SU-DHL-6 (cell line): Measurements from ENCODE around the gene BCO1.

Experiments used
- H2AFZ ChIP-seq: fragments of 200-600 bp; sonication (generic); 2 replicates; pipeline ENCODE4 v1.6.1; 2014; ENCODE audit warnings: low read depth, mild to moderate bottlenecking, moderate library complexity, mixed read lengths, antibody characterized with exemption, low read length; ENCODE audit not compliant: severe bottlenecking
- H3F3A ChIP-seq: fragments of 200-600 bp; shearing (Covaris generic); 2 replicates; pipeline ENCODE4 v1.6.0; 2016; ENCODE audit warnings: antibody characterized with exemption, mild to moderate bottlenecking; ENCODE audit not compliant: insufficient read depth
- H3K27ac ChIP-seq: fragments of 200-600 bp; sonication (generic); 2 replicates; pipeline ENCODE4 v1.5.1; 2016; ENCODE audit warnings: low read depth, mild to moderate bottlenecking, low read length, moderate library complexity, mixed read lengths
- H3K27me3 ChIP-seq: fragments of 200-600 bp; sonication (generic), shearing (Covaris generic); 2 replicates; pipeline ENCODE4 v1.6.0; 2014; ENCODE audit warnings: mild to moderate bottlenecking, low read length
- H3K36me3 ChIP-seq: fragments of 200-600 bp; sonication (generic); 2 replicates; pipeline ENCODE4 v1.6.1; 2014; ENCODE audit warnings: mild to moderate bottlenecking, low read length, mixed read lengths
- H3K4me2 ChIP-seq: fragments of 300-600, 200-600 bp; shearing (Covaris generic), sonication (generic); 2 replicates; pipeline ENCODE4 v1.6.0; 2014; ENCODE audit warnings: low read length, low read depth, mild to moderate bottlenecking; ENCODE audit not compliant: poor library complexity, severe bottlenecking
- H3K4me3 ChIP-seq: fragments of 200-600 bp; sonication (generic); 2 replicates; pipeline ENCODE4 v1.5.1; 2014; ENCODE audit warnings: antibody characterized with exemption, low read length, mild to moderate bottlenecking, mixed read lengths; ENCODE audit not compliant: insufficient read depth, poor library complexity, severe bottlenecking
- H3K79me2 ChIP-seq: fragments of 200-600 bp; sonication (generic); 2 replicates; pipeline ENCODE4 v1.6.1; 2014; ENCODE audit warnings: mild to moderate bottlenecking, low read length, moderate library complexity; ENCODE audit not compliant: insufficient read depth
- H3K9ac ChIP-seq: fragments of 200-600 bp; sonication (generic); 2 replicates; pipeline ENCODE4 v1.7.0; 2014; ENCODE audit warnings: mild to moderate bottlenecking, low read length
- H3K9me2 ChIP-seq: fragments of 200-600 bp; sonication (generic); replicated peaks from 2 replicates; pipeline ENCODE4 v1.6.1; 2014; ENCODE audit warnings: low read length; ENCODE audit not compliant: insufficient read depth
- H3K9me3 ChIP-seq: fragments of 200-600 bp; sonication (generic); 2 replicates; pipeline ENCODE4 v1.6.1; 2014; ENCODE audit warnings: low read length, mixed read lengths; ENCODE audit not compliant: insufficient read depth
- H4K20me1 ChIP-seq: fragments of 200-600 bp; sonication (generic); 2 replicates; pipeline ENCODE4 v1.6.1; 2014; ENCODE audit warnings: low read depth, mild to moderate bottlenecking, antibody characterized with exemption, low read length, moderate library complexity, mixed read lengths
- CTCF ChIP-seq: fragments of 200-600 bp; sonication (generic); IDR thresholded peaks from one replicate; pipeline ENCODE4 v1.5.1; 2017; ENCODE audit warnings: antibody characterized with exemption, mild to moderate bottlenecking, low read length, moderate library complexity; ENCODE audit not compliant: insufficient read depth, poor library complexity, severe bottlenecking
- EZH2phosphoT487 ChIP-seq: fragments of 200-600 bp; sonication (generic), shearing (Covaris generic); conservative IDR thresholded peaks from 2 replicates; pipeline ENCODE4 v1.6.1; 2018; ENCODE audit warnings: mild to moderate bottlenecking, antibody characterized with exemption, low read length, moderate library complexity, mixed read lengths

BCO1 gene

GRCh38 chr16:81315271-81316175, 77.0 kb downstream of the BCO1 start:
- peak overlapping the region; percentile 55 for H3K4me2 ChIP-seq
- H3K27ac ChIP-seq = no peak overlapping the region
- H4K20me1 ChIP-seq = peaks cover 19% of the 10 kb centered on the region

GRCh38 chr16:81316176-81316496, 77.6 kb downstream of the BCO1 start:
- H3K9ac ChIP-seq = peak overlapping the region; percentile 67
- H3K4me3 ChIP-seq = peak overlapping the region; percentile 72
- no peaks in the 10 kb centered on the region for H3K36me3 ChIP-seq
- H3K79me2 ChIP-seq = 0 out of 2 replicates have a peak, but pooled peaks cover 11% of the 10 kb centered on the region
- no peaks in the 10 kb centered on the region for H3F3A ChIP-seq
- no peaks in the 10 kb centered on the region for H3K9me2 ChIP-seq
- H3K27ac ChIP-seq = no peak overlapping the region
- H3K9me3 ChIP-seq = no peaks in the 10 kb centered on the region
- peak overlapping the region; percentile 55 for H3K4me2 ChIP-seq
- no peaks in the 10 kb centered on the region for H3K27me3 ChIP-seq
- no peak overlapping the region for H2AFZ ChIP-seq
- TF ChIP-seq CTCF (no peak), EZH2phosphoT487 (no peak)
- peaks cover 19% of the 10 kb centered on the region for H4K20me1 ChIP-seq

More at GRCh38 chr16:81315271-81316175, 77.0 kb downstream of the BCO1 start:
- H3K9me3 ChIP-seq = no peaks in the 10 kb centered on the region
- peak overlapping the region; percentile 72 for H3K4me3 ChIP-seq
- no peak for TF ChIP-seq EZH2phosphoT487
- no peak for TF ChIP-seq CTCF
- H3F3A ChIP-seq = no peaks in the 10 kb centered on the region
- no peaks in the 10 kb centered on the region for H3K9me2 ChIP-seq
- no peaks in the 10 kb centered on the region for H3K27me3 ChIP-seq
- H3K79me2 ChIP-seq = 0 out of 2 replicates have a peak, but pooled peaks cover 11% of the 10 kb centered on the region
- no peaks in the 10 kb centered on the region for H3K36me3 ChIP-seq
- peak overlapping the region; percentile 52 for H2AFZ ChIP-seq
- peak overlapping the region; percentile 67 for H3K9ac ChIP-seq

- Histone ChIP-seq H3K79me2 (0 out of 2 replicates have a peak, but pooled peaks cover 11% of the 10 kb centered on the region), H3K4me3 (no peak overlapping the region), H3K9ac (no peak overlapping the region), H3K4me2 (no peak overlapping the region), H3K27ac (no peak overlapping the region), H3K9me2 (no peaks in the 10 kb centered on the region), H2AFZ (no peak overlapping the region), H3F3A (no peaks in the 10 kb centered on the region), H3K36me3 (no peaks in the 10 kb centered on the region), H3K27me3 (no peaks in the 10 kb centered on the region), H4K20me1 (peaks cover 19% of the 10 kb centered on the region), H3K9me3 (no peaks in the 10 kb centered on the region)
- TF ChIP-seq EZH2phosphoT487 (no peak), CTCF (no peak)
Observed at GRCh38 chr16:81318711-81319110, 80.2 kb downstream of the BCO1 start.
